Measurements from ENCODE around the gene TDRD5.
A peak's percentile ranks its signal among the peaks of the same experiment; 100 is the strongest.

DNA sequence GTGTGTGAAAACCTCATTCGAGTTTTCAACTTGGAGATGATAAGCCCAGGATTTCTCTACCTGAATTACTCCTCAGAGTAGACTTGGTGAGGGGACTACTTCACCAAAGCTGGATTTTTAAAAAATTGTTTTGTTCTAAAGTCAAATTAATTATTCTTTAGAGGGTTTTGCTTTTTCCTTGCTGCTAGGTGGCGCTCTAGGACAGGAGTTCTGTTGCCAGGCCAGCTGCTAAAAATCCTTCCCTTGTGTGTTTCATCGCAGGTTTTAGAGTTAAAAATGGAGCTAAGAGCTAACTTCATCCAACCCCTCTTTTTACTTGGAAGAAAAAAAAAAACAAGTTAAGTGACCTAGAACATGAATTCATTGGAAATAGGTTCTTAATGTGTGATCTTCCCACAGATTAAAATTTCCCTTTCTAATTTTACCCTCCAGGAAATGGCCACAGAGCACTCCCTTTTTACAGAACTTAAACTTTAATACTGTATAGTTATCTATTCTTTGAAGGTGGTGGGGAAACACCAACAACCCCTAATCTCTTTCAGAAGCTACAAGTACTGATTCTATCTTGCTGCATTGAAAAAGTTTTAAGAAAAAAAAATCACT lies 114.8 kb downstream of the TDRD5 start:
- no peak for TF ChIP-seq POLR2A (IDR thresholded peaks at IDR 0.05)
- TF ChIP-seq, protein P1, sequence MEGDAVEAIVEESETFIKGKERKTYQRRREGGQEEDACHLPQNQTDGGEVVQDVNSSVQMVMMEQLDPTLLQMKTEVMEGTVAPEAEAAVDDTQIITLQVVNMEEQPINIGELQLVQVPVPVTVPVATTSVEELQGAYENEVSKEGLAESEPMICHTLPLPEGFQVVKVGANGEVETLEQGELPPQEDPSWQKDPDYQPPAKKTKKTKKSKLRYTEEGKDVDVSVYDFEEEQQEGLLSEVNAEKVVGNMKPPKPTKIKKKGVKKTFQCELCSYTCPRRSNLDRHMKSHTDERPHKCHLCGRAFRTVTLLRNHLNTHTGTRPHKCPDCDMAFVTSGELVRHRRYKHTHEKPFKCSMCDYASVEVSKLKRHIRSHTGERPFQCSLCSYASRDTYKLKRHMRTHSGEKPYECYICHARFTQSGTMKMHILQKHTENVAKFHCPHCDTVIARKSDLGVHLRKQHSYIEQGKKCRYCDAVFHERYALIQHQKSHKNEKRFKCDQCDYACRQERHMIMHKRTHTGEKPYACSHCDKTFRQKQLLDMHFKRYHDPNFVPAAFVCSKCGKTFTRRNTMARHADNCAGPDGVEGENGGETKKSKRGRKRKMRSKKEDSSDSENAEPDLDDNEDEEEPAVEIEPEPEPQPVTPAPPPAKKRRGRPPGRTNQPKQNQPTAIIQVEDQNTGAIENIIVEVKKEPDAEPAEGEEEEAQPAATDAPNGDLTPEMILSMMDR (IDR thresholded peaks at IDR 0.05): peak; percentile 62 to 84 (median 64)
